Vagina (tissue), 2 donors: ENCODE measurements around the gene PIK3R6.

Experiments
- POLR2A ChIP-seq, 2 donors: fragments of 450-650 bp; IDR thresholded peaks; one replicate each; pipeline ENCODE4 v1.6.1; 2017; ENCODE audit warnings: antibody characterized with exemption in 2 of 2, mild to moderate bottlenecking in 2 of 2, moderate library complexity in 2 of 2
- TF ChIP-seq, protein P1 (sequence below), 3 experiments: fragments of 450-650 bp in 2 of 3; fragments of 200-600 bp in 1 of 3; sonication (generic) in 1 of 3; IDR thresholded peaks; one replicate each; pipeline ENCODE4 v1.5.1; 2017 to 2019; ENCODE audit warnings: antibody characterized with exemption in 3 of 3, mild to moderate bottlenecking in 2 of 3, moderate library complexity in 2 of 3

DNA sequence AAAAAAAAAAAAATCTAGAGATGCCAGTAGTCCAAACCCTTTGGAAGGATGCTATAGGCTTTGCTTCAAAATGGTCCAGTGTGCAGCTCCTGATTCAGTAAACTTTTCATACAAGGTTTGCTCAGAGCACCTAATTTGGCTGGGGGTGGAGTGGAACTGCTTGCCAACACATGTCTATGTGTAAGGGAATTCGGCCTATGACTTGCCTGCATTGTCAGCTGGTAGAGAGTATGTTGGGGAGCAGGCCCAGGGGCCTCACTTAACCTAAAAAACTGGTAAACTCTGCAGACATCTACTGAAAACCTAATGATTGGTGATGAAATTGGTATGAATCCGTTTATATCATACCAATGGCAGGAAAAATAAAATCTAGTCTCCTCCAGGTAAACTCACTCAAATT is 66.8 kb downstream of the PIK3R6 start:
- TF ChIP-seq, protein P1, sequence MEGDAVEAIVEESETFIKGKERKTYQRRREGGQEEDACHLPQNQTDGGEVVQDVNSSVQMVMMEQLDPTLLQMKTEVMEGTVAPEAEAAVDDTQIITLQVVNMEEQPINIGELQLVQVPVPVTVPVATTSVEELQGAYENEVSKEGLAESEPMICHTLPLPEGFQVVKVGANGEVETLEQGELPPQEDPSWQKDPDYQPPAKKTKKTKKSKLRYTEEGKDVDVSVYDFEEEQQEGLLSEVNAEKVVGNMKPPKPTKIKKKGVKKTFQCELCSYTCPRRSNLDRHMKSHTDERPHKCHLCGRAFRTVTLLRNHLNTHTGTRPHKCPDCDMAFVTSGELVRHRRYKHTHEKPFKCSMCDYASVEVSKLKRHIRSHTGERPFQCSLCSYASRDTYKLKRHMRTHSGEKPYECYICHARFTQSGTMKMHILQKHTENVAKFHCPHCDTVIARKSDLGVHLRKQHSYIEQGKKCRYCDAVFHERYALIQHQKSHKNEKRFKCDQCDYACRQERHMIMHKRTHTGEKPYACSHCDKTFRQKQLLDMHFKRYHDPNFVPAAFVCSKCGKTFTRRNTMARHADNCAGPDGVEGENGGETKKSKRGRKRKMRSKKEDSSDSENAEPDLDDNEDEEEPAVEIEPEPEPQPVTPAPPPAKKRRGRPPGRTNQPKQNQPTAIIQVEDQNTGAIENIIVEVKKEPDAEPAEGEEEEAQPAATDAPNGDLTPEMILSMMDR (IDR thresholded peaks at IDR 0.05): no peak
- TF ChIP-seq POLR2A (IDR thresholded peaks at IDR 0.05): no peak
